Stimulated activated naive B cell treated with anti-CD40 and anti-IgM and Interleukin-4, amounts not matched to agents 10 μg/mL and 1 μg/mL and 100 μg/mL, for 72 hours (primary cell): ENCODE results near the gene PRKCE.
"Not testable (repeated sequence)": the region's sequence is repeated elsewhere in the genome, so short reads cannot be mapped to it uniquely, and the experiment has no call there.

ENCODE experiments used
- ATAC-seq, 2 donors: fragments of 150-1000 bp; cut with Tn5 transposase; replicated peaks; 2 replicates each; pipeline ENCODE4 v1.10.0; 2021; ENCODE audit warnings: moderate library complexity in 1 of 2
- DNase-seq: peaks from one replicate; pipeline ENCODE4 v3.0.0; 2021
- H3K27ac Mint-ChIP-seq: one replicate; pipeline ENCODE4 v1.8.0; 2022; ENCODE audit warnings: mild to moderate bottlenecking, mixed read lengths
- H3K27me3 Mint-ChIP-seq, 2 donors: one replicate each; pipeline ENCODE4 v1.8.0; 2022; ENCODE audit warnings: mixed read lengths in 2 of 2
- H3K36me3 Mint-ChIP-seq, 2 donors: one replicate each; pipeline ENCODE4 v1.8.0; 2022; ENCODE audit warnings: mixed read lengths in 2 of 2, mild to moderate bottlenecking in 1 of 2
- H3K4me1 Mint-ChIP-seq, 2 donors: one replicate each; pipeline ENCODE4 v1.8.0; 2022; ENCODE audit warnings: mixed read lengths in 2 of 2, mild to moderate bottlenecking in 1 of 2
- H3K4me3 Mint-ChIP-seq, 2 donors: one replicate each; pipeline ENCODE4 v1.8.0; 2022; ENCODE audit warnings: mild to moderate bottlenecking in 2 of 2, mixed read lengths in 2 of 2, moderate library complexity in 1 of 2
- H3K9me3 Mint-ChIP-seq, 2 donors: one replicate each; pipeline ENCODE4 v1.8.0; 2022; ENCODE audit warnings: mixed read lengths in 2 of 2, mild to moderate bottlenecking in 1 of 2

The PRKCE gene

GRCh38 chr2:45709137-45709536 is 57.7 kb downstream of the PRKCE start:
- Mint-ChIP-seq H3K27ac (no peak overlapping the region), H3K9me3 (peaks cover 0 to 4% of the 10 kb centered on the region in 2 donors), H3K4me1 (peaks cover 36 to 61% of the 10 kb centered on the region in 2 donors), H3K27me3 (no peaks in the 10 kb centered on the region), H3K36me3 (peaks cover 26 to 28% of the 10 kb centered on the region in 2 donors), H3K4me3 (no peak overlapping the region)
- DNase-seq = no peak
- no peak for ATAC-seq

- H3K27ac Mint-ChIP-seq = peak overlapping the region; percentile 6
- H3K9me3 Mint-ChIP-seq = peaks cover 0 to 4% of the 10 kb centered on the region in 2 donors
- DNase-seq = no peak
- H3K36me3 Mint-ChIP-seq = peaks cover 26 to 31% of the 10 kb centered on the region in 2 donors
- H3K4me3 Mint-ChIP-seq = no peak overlapping the region
- H3K27me3 Mint-ChIP-seq = no peaks in the 10 kb centered on the region
- ATAC-seq = no peak
- H3K4me1 Mint-ChIP-seq = peaks cover 33 to 63% of the 10 kb centered on the region in 2 donors
Measured at GRCh38 chr2:45710468-45710867, 59.0 kb downstream of the PRKCE start.

DNA sequence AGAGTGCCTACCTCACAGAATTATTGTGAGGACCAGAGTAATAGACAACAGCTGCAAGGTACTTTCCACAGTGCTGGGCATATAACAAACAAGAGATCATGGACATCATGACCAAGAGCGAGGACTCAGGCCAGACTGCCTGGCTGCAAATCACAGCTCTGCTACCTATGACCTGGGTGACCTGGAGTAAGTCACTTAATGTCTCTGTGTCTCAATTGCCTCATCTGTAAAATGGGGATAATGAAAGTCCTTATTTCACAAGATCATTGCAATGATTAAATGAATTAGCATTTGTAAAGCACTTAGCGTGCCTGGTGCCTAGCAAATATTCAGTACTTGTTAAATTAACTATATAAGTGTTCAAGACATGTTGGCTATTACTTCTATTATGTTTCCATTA is 59.7 kb downstream of the PRKCE start:
- H3K9me3 Mint-ChIP-seq = peaks cover 2 to 4% of the 10 kb centered on the region in 2 donors
- ATAC-seq = no peak
- no peak overlapping the region for H3K4me3 Mint-ChIP-seq
- H3K27ac Mint-ChIP-seq = no peak overlapping the region
- no peaks in the 10 kb centered on the region for H3K27me3 Mint-ChIP-seq
- H3K36me3 Mint-ChIP-seq = peaks cover 29 to 39% of the 10 kb centered on the region in 2 donors
- no peak for DNase-seq
- peaks cover 41 to 63% of the 10 kb centered on the region in 2 donors for H3K4me1 Mint-ChIP-seq

DNA sequence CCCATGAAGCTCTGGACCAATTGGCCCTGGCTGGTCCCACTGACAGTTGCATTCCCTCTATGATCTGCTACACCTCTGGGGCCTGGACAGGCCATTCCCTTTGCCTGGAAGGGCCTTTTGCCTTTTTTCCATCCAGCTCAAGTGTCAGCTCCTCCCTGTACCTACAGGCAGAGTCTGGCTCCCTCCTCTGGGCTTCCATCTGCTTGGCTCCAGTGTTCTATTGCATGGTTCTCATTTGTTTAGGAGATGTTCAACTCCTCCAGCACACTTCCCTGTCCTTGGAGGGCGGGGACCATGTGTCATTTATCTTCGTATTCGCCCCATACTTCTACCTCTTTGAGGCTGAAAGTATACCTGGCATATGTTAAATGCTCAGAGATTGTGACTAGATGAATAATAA is 61.1 kb downstream of the PRKCE start:
- H3K36me3 Mint-ChIP-seq = peaks cover 25 to 45% of the 10 kb centered on the region in 2 donors
- ATAC-seq (no peak), DNase-seq (no peak)
- H3K9me3 Mint-ChIP-seq = peaks cover 7 to 10% of the 10 kb centered on the region in 2 donors
- H3K27ac Mint-ChIP-seq = no peak overlapping the region
- H3K4me1 Mint-ChIP-seq = peaks cover 47 to 69% of the 10 kb centered on the region in 2 donors
- no peaks in the 10 kb centered on the region for H3K27me3 Mint-ChIP-seq
- no peak overlapping the region for H3K4me3 Mint-ChIP-seq

DNA sequence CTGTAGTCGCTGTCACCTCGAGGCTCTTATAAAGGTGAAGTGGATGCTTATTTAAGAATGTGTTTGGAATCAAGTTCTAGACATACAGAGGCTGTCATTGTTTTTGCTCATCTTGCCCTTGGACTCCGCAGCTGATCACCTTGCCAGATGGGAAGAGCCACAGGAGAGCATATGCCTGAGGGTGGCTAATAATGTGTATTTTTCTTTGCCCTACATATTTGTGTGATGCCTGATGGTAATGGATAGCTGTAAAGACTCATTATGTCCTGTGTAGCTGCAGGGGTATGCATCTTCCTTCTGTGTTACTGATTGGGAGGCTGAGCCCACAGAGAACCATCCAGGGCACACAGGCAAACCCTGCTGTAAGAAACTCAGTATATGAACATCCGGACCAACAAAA is 61.7 kb downstream of the PRKCE start:
- Mint-ChIP-seq H3K9me3 (peaks cover 7% of the 10 kb centered on the region in 2 donors), H3K27me3 (no peaks in the 10 kb centered on the region), H3K27ac (no peak overlapping the region), H3K4me3 (no peak overlapping the region), H3K4me1 (peaks cover 46 to 75% of the 10 kb centered on the region in 2 donors), H3K36me3 (peaks cover 19 to 41% of the 10 kb centered on the region in 2 donors)
- DNase-seq (no peak), ATAC-seq (peak; percentile 10 to 28)

- Mint-ChIP-seq H3K36me3 (peaks cover 15 to 37% of the 10 kb centered on the region in 2 donors), H3K27ac (no peak overlapping the region), H3K4me1 (peaks cover 44 to 75% of the 10 kb centered on the region in 2 donors), H3K27me3 (no peaks in the 10 kb centered on the region), H3K9me3 (peaks cover 5 to 7% of the 10 kb centered on the region in 2 donors), H3K4me3 (no peak overlapping the region)
- ATAC-seq (peak; percentile 76 to 78), DNase-seq (no peak)
Measured at GRCh38 chr2:45713591-45713990, 62.1 kb downstream of the PRKCE start.

DNA sequence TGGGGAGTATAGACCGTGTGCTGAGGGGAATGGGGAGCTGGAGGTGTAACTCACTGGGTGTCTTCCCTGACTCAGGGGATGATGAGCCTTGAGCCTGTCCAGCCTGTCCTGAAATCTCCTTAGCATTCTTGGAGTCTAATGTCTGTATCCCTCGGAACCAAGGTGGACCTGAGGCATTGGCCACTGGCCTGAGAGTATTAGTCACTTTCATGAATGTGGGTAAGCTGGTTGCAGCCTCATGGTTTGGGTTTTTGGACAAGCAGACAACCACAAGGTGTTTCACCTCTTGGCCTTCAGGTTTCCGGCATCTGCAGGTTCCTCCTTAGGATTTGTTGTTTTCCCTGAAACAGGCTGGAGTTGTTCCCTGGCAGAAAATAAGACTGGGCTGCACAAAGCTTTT is 63.2 kb downstream of the PRKCE start:
- ATAC-seq (no peak), DNase-seq (no peak)
- H3K27me3 Mint-ChIP-seq = no peaks in the 10 kb centered on the region
- H3K4me3 Mint-ChIP-seq = no peak overlapping the region
- H3K9me3 Mint-ChIP-seq = peaks cover 5 to 7% of the 10 kb centered on the region in 2 donors
- peaks cover 11 to 29% of the 10 kb centered on the region in 2 donors for H3K36me3 Mint-ChIP-seq
- peaks cover 48 to 74% of the 10 kb centered on the region in 2 donors for H3K4me1 Mint-ChIP-seq
- H3K27ac Mint-ChIP-seq = peak overlapping the region; percentile 48

GRCh38 chr2:45715601-45716379 is 64.3 kb downstream of the PRKCE start:
- Mint-ChIP-seq H3K27ac (no peak overlapping the region), H3K9me3 (peaks cover 5 to 7% of the 10 kb centered on the region in 2 donors), H3K4me1 (peaks cover 57 to 82% of the 10 kb centered on the region in 2 donors), H3K36me3 (peaks cover 11 to 33% of the 10 kb centered on the region in 2 donors), H3K27me3 (no peaks in the 10 kb centered on the region), H3K4me3 (no peak overlapping the region)
- DNase-seq (no peak), ATAC-seq (no peak)

DNA sequence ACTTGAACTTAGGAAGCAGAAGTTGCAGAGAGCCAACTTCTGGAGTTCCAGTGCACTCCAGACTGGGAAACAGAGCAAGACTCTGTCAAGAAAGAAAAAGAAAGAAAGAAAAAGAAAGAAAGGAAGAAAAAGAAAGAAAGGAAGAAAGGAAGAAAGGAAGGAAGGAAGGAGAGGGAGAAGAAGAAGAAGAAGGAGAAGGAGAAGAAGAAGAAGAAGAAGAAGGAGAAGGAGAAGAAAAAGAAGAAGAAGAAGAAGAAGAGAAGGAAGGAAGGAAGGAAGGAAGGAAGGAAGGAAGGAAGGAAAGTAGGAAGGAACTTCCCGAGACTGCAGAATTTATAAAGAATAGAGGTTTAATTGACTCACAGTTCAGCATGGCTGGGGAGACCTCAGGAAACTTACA is 65.0 kb downstream of the PRKCE start:
- not testable (repeated sequence) for H3K4me3 Mint-ChIP-seq, DNase-seq, ATAC-seq, H3K27me3 Mint-ChIP-seq, H3K9me3 Mint-ChIP-seq
- Mint-ChIP-seq H3K36me3 (peaks cover 11 to 33% of the 10 kb centered on the region in 2 donors), H3K27ac (peak overlapping the region; percentile 79), H3K4me1 (peaks cover 59 to 89% of the 10 kb centered on the region in 2 donors)

DNA sequence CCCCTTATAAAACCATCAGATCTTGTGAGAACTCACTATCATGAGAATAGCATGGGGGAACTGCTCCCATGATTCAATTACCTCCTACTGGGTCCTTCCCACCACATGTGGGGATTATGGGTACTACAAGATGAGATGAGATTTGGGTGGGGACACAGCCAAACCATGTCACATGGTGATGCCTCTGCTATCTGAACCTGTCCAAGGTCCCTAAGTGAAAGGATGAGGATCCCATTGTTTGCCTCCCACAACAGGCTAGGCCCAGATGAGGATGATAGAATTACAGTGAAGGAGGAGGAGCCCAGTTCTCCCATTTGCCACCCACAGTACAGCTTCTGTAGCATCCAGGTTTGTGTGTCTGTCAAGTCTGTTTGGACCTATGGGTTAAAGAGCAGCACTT is 65.4 kb downstream of the PRKCE start:
- peaks cover 5 to 7% of the 10 kb centered on the region in 2 donors for H3K9me3 Mint-ChIP-seq
- no peak for DNase-seq
- no peak overlapping the region for H3K4me3 Mint-ChIP-seq
- ATAC-seq = no peak
- H3K36me3 Mint-ChIP-seq = peaks cover 11 to 33% of the 10 kb centered on the region in 2 donors
- H3K4me1 Mint-ChIP-seq = peaks cover 59 to 91% of the 10 kb centered on the region in 2 donors
- no peak overlapping the region for H3K27ac Mint-ChIP-seq
- no peaks in the 10 kb centered on the region for H3K27me3 Mint-ChIP-seq

DNA sequence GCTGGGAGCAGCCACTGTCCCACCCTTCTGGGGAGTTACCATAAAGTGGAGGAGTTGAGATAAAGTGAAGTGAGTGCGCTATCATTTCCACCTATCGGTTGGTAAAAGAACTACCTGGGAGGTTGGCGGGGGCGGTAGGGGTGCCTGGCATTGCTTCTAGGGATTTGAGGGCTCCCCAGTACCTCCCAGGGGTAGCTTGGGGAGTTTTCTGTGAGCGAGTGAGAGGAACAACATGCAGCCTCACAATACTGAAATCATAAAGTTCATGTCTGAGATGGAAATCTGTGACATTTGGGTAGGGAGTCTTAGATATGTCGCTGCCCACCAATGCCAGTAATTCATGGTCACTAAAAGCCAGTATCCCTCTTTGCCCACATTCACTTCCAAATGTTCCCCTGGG is 68.7 kb downstream of the PRKCE start:
- peaks cover 10 to 29% of the 10 kb centered on the region in 2 donors for H3K36me3 Mint-ChIP-seq
- peak; percentile 59 to 75 for ATAC-seq
- peaks cover 5 to 7% of the 10 kb centered on the region in 2 donors for H3K9me3 Mint-ChIP-seq
- H3K27me3 Mint-ChIP-seq = no peaks in the 10 kb centered on the region
- DNase-seq = no peak
- peak overlapping the region; percentile 75 for H3K27ac Mint-ChIP-seq
- peaks cover 61 to 91% of the 10 kb centered on the region in 2 donors for H3K4me1 Mint-ChIP-seq
- peak overlapping the region in 1 of 2 donors; percentile 26 for H3K4me3 Mint-ChIP-seq

DNA sequence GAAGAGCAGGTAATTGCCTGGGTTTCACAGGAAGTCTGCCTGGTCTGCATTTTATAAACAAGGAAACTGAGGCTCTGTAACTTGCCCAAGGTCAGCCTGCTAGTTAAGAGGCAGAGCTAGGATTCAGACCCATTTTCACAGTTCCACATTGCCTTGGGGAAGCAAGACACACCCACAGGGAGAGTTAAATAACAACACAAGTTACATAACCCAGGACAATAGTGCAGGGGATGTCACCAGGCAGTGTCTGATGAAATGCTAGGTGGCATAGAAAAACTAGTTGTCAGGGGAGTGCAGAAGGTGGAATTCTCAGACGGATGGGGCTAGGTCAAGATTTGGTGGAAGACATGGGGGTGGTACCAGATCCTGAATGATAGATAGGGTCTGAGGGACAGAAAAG is 69.7 kb downstream of the PRKCE start:
- Mint-ChIP-seq H3K27ac (peak overlapping the region; percentile 77), H3K36me3 (peaks cover 9 to 22% of the 10 kb centered on the region in 2 donors), H3K4me1 (peaks cover 58 to 91% of the 10 kb centered on the region in 2 donors), H3K4me3 (no peak overlapping the region), H3K27me3 (no peaks in the 10 kb centered on the region), H3K9me3 (peaks cover 6 to 7% of the 10 kb centered on the region in 2 donors)
- no peak for DNase-seq
- ATAC-seq = no peak

DNA sequence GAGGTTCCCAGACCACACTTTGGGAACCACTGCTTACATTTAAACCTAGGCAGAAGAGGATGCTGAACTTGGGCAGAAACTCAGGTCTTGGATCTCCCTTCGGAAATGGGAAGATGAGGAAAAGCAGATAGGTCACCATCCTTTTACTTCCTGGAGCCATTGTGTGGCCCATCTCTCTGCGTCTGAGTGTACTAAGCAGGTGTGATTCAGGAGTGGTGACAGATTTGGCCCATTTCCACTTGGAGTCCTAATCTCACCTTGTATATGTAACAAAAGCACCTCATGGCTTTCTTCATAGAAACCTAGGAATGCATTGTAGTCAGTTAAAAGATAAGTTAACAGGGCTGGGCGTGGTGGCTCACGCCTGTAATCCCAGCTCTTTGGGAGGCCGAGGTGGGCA is 71.0 kb downstream of the PRKCE start:
- H3K4me3 Mint-ChIP-seq = no peak overlapping the region
- H3K27ac Mint-ChIP-seq = peak overlapping the region; percentile 82
- no peak for ATAC-seq
- peaks cover 3 to 15% of the 10 kb centered on the region in 2 donors for H3K36me3 Mint-ChIP-seq
- no peaks in the 10 kb centered on the region for H3K27me3 Mint-ChIP-seq
- H3K4me1 Mint-ChIP-seq = peaks cover 59 to 94% of the 10 kb centered on the region in 2 donors
- DNase-seq = no peak
- peaks cover 0 to 4% of the 10 kb centered on the region in 2 donors for H3K9me3 Mint-ChIP-seq

- no peak for ATAC-seq
- no peaks in the 10 kb centered on the region for H3K27me3 Mint-ChIP-seq
- H3K36me3 Mint-ChIP-seq = peaks cover 3 to 17% of the 10 kb centered on the region in 2 donors
- H3K9me3 Mint-ChIP-seq = peaks cover 0 to 6% of the 10 kb centered on the region in 2 donors
- H3K27ac Mint-ChIP-seq = peak overlapping the region; percentile 79
- no peak for DNase-seq
- H3K4me3 Mint-ChIP-seq = no peak overlapping the region
- H3K4me1 Mint-ChIP-seq = peaks cover 67 to 96% of the 10 kb centered on the region in 2 donors
Measured at GRCh38 chr2:45723857-45724256, 72.4 kb downstream of the PRKCE start.

GRCh38 chr2:45724335-45724734 is 72.9 kb downstream of the PRKCE start:
- Mint-ChIP-seq H3K36me3 (peaks cover 3 to 17% of the 10 kb centered on the region in 2 donors), H3K4me1 (peaks cover 68 to 96% of the 10 kb centered on the region in 2 donors), H3K27ac (peak overlapping the region; percentile 79), H3K4me3 (peak overlapping the region; percentile 42 to 51), H3K9me3 (peaks cover 0 to 6% of the 10 kb centered on the region in 2 donors), H3K27me3 (no peaks in the 10 kb centered on the region)
- ATAC-seq (no peak), DNase-seq (no peak)
